ENCODE results near the gene GUCA1C.

- TF ChIP-seq POLR2A (IDR thresholded peaks at IDR 0.05; ENCODE audit: low read length), result no peak
- no peak for TF ChIP-seq GATA1 (IDR thresholded peaks at IDR 0.05; ENCODE audit: low read depth, low read length)
Observed at GRCh38 chr3:108894981-108895380, 58.7 kb downstream of the GUCA1C start.

Data from erythroblast (primary cell).